22Rv1 (cell line): ENCODE measurements around the gene AFF2.

Experiments
- CTCF ChIP-seq: fragments of 450-650 bp; IDR thresholded peaks from 2 replicates; pipeline ENCODE4 v1.5.1; 2017; ENCODE audit warnings: mild to moderate bottlenecking
- ZFX ChIP-seq: fragments of 450-650 bp; IDR thresholded peaks from 2 replicates; pipeline ENCODE4 v1.6.1; 2017; ENCODE audit warnings: antibody characterized with exemption, borderline replicate concordance

GRCh38 chrX:148813967-148814366 is 313.6 kb downstream of the AFF2 start:
- TF ChIP-seq CTCF (no peak), ZFX (no peak)
